Suprapubic skin (tissue), 3 donors: ENCODE data around the gene ZSCAN5B.

Source experiments
- CTCF ChIP-seq, 2 donors: fragments of 200-600 bp in 1 of 2; fragments of 450-650 bp in 1 of 2; sonication (generic) in 1 of 2; IDR thresholded peaks; one replicate each; pipeline ENCODE4 v1.5.1; 2016 to 2019; ENCODE audit warnings: antibody characterized with exemption in 2 of 2, mild to moderate bottlenecking in 1 of 2, moderate library complexity in 1 of 2
- POLR2AphosphoS5 ChIP-seq, 3 donors: sonication (generic); formaldehyde crosslinking; IDR thresholded peaks; one replicate each; pipeline ENCODE4 v1.6.1; 2017; ENCODE audit warnings: antibody characterized with exemption in 3 of 3

- TF ChIP-seq CTCF (IDR thresholded peaks at IDR 0.05) (no peak), POLR2AphosphoS5 (IDR thresholded peaks at IDR 0.05) (no peak)
Observed at GRCh38 chr19:56176881-56177280, 20.7 kb downstream of the ZSCAN5B start.
